K562 (cell line): ENCODE results near the gene SH3YL1. TPM values are rescaled to one million over a fixed set of nuclear protein-coding genes. Genes with fewer than 3 reads are reported as not detected.

Experiments used
- ATAC-seq: fragments of 200-7000 bp; cut with Tn5 transposase; 3 replicates; pipeline ENCODE4 v1.9.1; 2020; ENCODE audit warnings: moderate library complexity
- BruUV-seq: library from RNA; stranded (reverse); fragments of 400-500 nt; replicated peaks from 2 replicates; lab custom pipeline; 2021; lab: Mats Ljungman, UMichigan
- CTCF ChIA-PET: fragments of 300-600 bp; formaldehyde crosslinking; extraction: SDS; loops from one replicate; lab custom pipeline; 2021; ENCODE audit warnings: low intra/inter-chr PET ratio; lab: Yijun Ruan, JAX
- POLR2A ChIA-PET: fragments of 300-600, 350-650 bp; sonication (Branson Sonifier 250); formaldehyde crosslinking; extraction: SDS; loops from one replicate; lab custom pipeline; 2021; ENCODE audit warnings: antibody characterized with exemption, inconsistent platforms; lab: Yijun Ruan, JAX
- DNase-seq, 4 experiments: peaks; one replicate each; pipeline versions ENCODE4 v3.0.0 to v3.0.0-alpha.2; 2011 to 2018; ENCODE audit warnings: low spot score in 3 of 4, mixed read lengths in 3 of 4; ENCODE audit errors: extremely low read depth in 1 of 4
- FAIRE-seq: peaks from 2 replicates; lab custom pipeline; 2011; peaks lifted over from hg19 to GRCh38; lab: Jason Lieb, UNC
- H2AFZ ChIP-seq: 2 replicates; pipeline ENCODE4 v1.6.0; 2011; ENCODE audit warnings: low read depth, low read length, control low read depth, inconsistent platforms
- H3K27ac ChIP-seq: fragments of 200-600 bp; 3 replicates; pipeline ENCODE4 v1.8.0; 2011; ENCODE audit warnings: low read depth, mild to moderate bottlenecking, control low read depth, inconsistent platforms, low read length, moderate library complexity, mixed read lengths; ENCODE audit errors: extremely low read depth
- H3K27me3 ChIP-seq, 2 experiments: fragments of 300-600 bp in 1 of 2; 2 replicates in 1 of 2; 3 replicates in 1 of 2; pipeline versions ENCODE4 v1.6.0 to v1.8.0; 2011; ENCODE audit warnings: inconsistent platforms in 2 of 2, low read length in 2 of 2, mild to moderate bottlenecking in 1 of 2, mixed read lengths in 1 of 2, moderate library complexity in 1 of 2; ENCODE audit not compliant: control insufficient read depth in 2 of 2, insufficient read depth in 2 of 2
- H3K36me3 ChIP-seq: fragments of 300-600 bp; 3 replicates; pipeline ENCODE4 v1.8.0; 2011; ENCODE audit warnings: mild to moderate bottlenecking, low read length, inconsistent platforms; ENCODE audit not compliant: control insufficient read depth, insufficient read depth
- H3K4me1 ChIP-seq, 2 experiments: fragments of 200-600 bp in 1 of 2; replicated peaks in 1 of 2; 2 replicates in 1 of 2; 3 replicates in 1 of 2; pipeline versions ENCODE4 v1.5.1 to v1.8.0; 2011; ENCODE audit warnings: inconsistent platforms in 2 of 2, low read length in 2 of 2, mild to moderate bottlenecking in 1 of 2, mixed read lengths in 1 of 2, moderate library complexity in 1 of 2; ENCODE audit not compliant: control insufficient read depth in 2 of 2, insufficient read depth in 2 of 2
- H3K4me2 ChIP-seq: 2 replicates; pipeline ENCODE4 v1.6.1; 2011; ENCODE audit warnings: low read length, control low read depth, inconsistent platforms, mixed read lengths; ENCODE audit not compliant: insufficient read depth
- H3K4me3 ChIP-seq: fragments of 200-600 bp; sonication (generic), shearing (Covaris generic); 2 replicates; pipeline ENCODE4 v1.5.1; 2016; ENCODE audit warnings: control low read depth, inconsistent platforms
- H3K79me2 ChIP-seq: fragments of 200-600 bp; 3 replicates; pipeline ENCODE4 v1.8.0; 2011; ENCODE audit warnings: low read length, inconsistent platforms; ENCODE audit not compliant: control insufficient read depth, insufficient read depth
- H3K9ac ChIP-seq, 2 experiments: 2 replicates each; pipeline versions ENCODE4 v1.6.0 to v1.6.1; 2011; ENCODE audit warnings: low read depth in 2 of 2, low read length in 2 of 2, control low read depth in 1 of 2, inconsistent platforms in 1 of 2, mild to moderate bottlenecking in 1 of 2, mixed read lengths in 1 of 2; ENCODE audit not compliant: insufficient read depth in 1 of 2
- H3K9me1 ChIP-seq: one replicate; pipeline ENCODE4 v1.6.0; 2011; ENCODE audit warnings: inconsistent platforms, mild to moderate bottlenecking, low read length, moderate library complexity; ENCODE audit not compliant: control insufficient read depth, insufficient read depth
- H3K9me3 ChIP-seq: replicated peaks from 2 replicates; pipeline ENCODE4 v1.5.1; 2011; ENCODE audit warnings: low read depth, low read length, inconsistent platforms; ENCODE audit not compliant: control insufficient read depth, insufficient read depth
- H4K20me1 ChIP-seq: replicated peaks from 2 replicates; pipeline ENCODE4 v1.6.1; 2011; ENCODE audit warnings: low read length, inconsistent platforms, mixed read lengths; ENCODE audit not compliant: control insufficient read depth, insufficient read depth
- CGGBP1 ChIP-seq: fragments of 250-450 bp; sonication (Bioruptor Pico); IDR thresholded peaks from 2 replicates; pipeline ENCODE4 v1.9.0; 2021; ENCODE audit warnings: mild to moderate bottlenecking
- CREB3 ChIP-seq: fragments of 450-650 bp; conservative IDR thresholded peaks from 2 replicates; pipeline ENCODE4 v1.6.1; 2016; ENCODE audit warnings: missing genetic modification characterization, low read depth, mild to moderate bottlenecking, missing compliant biosample characterization, moderate library complexity
- FOXJ2 ChIP-seq: fragments of 200-800 bp; sonication (Bioruptor generic); IDR thresholded peaks from 2 replicates; pipeline ENCODE4 v1.6.1; 2016; ENCODE audit warnings: missing genetic modification characterization, missing compliant biosample characterization
- KHSRP ChIP-seq: fragments of 450-650 bp; IDR thresholded peaks from 2 replicates; pipeline ENCODE4 v1.6.1; 2017
- KLF1 ChIP-seq: fragments of 450-650 bp; IDR thresholded peaks from 2 replicates; pipeline ENCODE4 v1.6.1; 2016; ENCODE audit warnings: missing genetic modification characterization, missing compliant biosample characterization
- LEF1 ChIP-seq: fragments of 450-650 bp; IDR thresholded peaks from 2 replicates; pipeline ENCODE4 v1.6.1; 2016; ENCODE audit warnings: mild to moderate bottlenecking
- NBN ChIP-seq: fragments of 450-650 bp; IDR thresholded peaks from 2 replicates; pipeline ENCODE4 v1.6.1; 2016; ENCODE audit warnings: low read depth, mild to moderate bottlenecking
- NR2C1 ChIP-seq, 2 experiments: fragments of 450-650 bp; IDR thresholded peaks; 2 replicates each; pipeline ENCODE4 v1.6.1; 2017; ENCODE audit warnings: mild to moderate bottlenecking in 2 of 2, antibody characterized with exemption in 1 of 2, inconsistent platforms in 1 of 2, missing compliant biosample characterization in 1 of 2, missing genetic modification characterization in 1 of 2
- NR2C2 ChIP-seq, 2 experiments: fragments of 200-800 bp in 1 of 2; sonication (Bioruptor generic) in 1 of 2; sonication (generic) in 1 of 2; formaldehyde crosslinking in 1 of 2; IDR thresholded peaks; 2 replicates each; pipeline versions ENCODE4 v1.6.1 to v1.8.0; 2016 to 2022; ENCODE audit warnings: mild to moderate bottlenecking in 1 of 2, missing compliant biosample characterization in 1 of 2, missing genetic modification characterization in 1 of 2, missing genetic modification reagents in 1 of 2
- NR4A1 ChIP-seq, 2 experiments: fragments of 250-450 bp in 1 of 2; fragments of 450-650 bp in 1 of 2; sonication (Bioruptor Pico) in 1 of 2; IDR thresholded peaks; 2 replicates each; pipeline versions ENCODE4 v1.4.0 to v1.6.1; 2016 to 2020; ENCODE audit warnings: mild to moderate bottlenecking in 2 of 2, missing compliant biosample characterization in 1 of 2, missing genetic modification characterization in 1 of 2, moderate library complexity in 1 of 2
- RBM25 ChIP-seq: fragments of 200-400 bp; formaldehyde crosslinking; IDR thresholded peaks from 2 replicates; pipeline ENCODE4 v1.6.1; 2018; ENCODE audit warnings: low read length, low read depth, moderate library complexity; ENCODE audit not compliant: severe bottlenecking
- SRF ChIP-seq, 2 experiments: fragments of 250-450, 450-650 bp in 1 of 2; sonication (Bioruptor Pico) in 1 of 2; sonication (generic) in 1 of 2; formaldehyde crosslinking; IDR thresholded peaks; 2 replicates each; pipeline versions ENCODE4 v1.5.0 to v1.5.1; 2020 to 2022; ENCODE audit warnings: mild to moderate bottlenecking in 1 of 2, missing genetic modification reagents in 1 of 2
- TEAD1 ChIP-seq, 2 experiments: fragments of 450-650 bp in 1 of 2; sonication (generic) in 1 of 2; formaldehyde crosslinking; IDR thresholded peaks; 2 replicates each; pipeline versions ENCODE4 v1.4.0 to v1.8.0; 2020 to 2022; ENCODE audit warnings: mild to moderate bottlenecking in 2 of 2, missing genetic modification reagents in 1 of 2
- YY1 ChIP-seq, 3 experiments: IDR thresholded peaks; 2 replicates each; pipeline ENCODE4 v1.6.1; 2011; ENCODE audit warnings: low read length in 2 of 3, mild to moderate bottlenecking in 2 of 3, moderate library complexity in 2 of 3, borderline replicate concordance in 1 of 3, control low read depth in 1 of 3, low read depth in 1 of 3; ENCODE audit not compliant: insufficient read depth in 3 of 3, insufficient replicate concordance in 2 of 3, control insufficient read depth in 1 of 3, insufficient read length in 1 of 3; ENCODE audit errors: extremely low read depth in 1 of 3
- ZKSCAN3 ChIP-seq: fragments of 250-450 bp; sonication (Bioruptor Pico); IDR thresholded peaks from 2 replicates; pipeline ENCODE4 v1.4.0; 2020
- ZNF175 ChIP-seq: fragments of 200-800 bp; sonication (Bioruptor generic); IDR thresholded peaks from 2 replicates; pipeline ENCODE4 v1.6.1; 2016; ENCODE audit warnings: low read depth, mild to moderate bottlenecking, missing genetic modification characterization, missing compliant biosample characterization
- ZNF639 ChIP-seq, 2 experiments: fragments of 200-800 bp in 1 of 2; sonication (Bioruptor generic) in 1 of 2; sonication (generic) in 1 of 2; formaldehyde crosslinking in 1 of 2; IDR thresholded peaks in 1 of 2; conservative IDR thresholded peaks in 1 of 2; 2 replicates each; pipeline versions ENCODE4 v1.5.0 to v1.6.1; 2016 to 2020; ENCODE audit warnings: missing compliant biosample characterization in 1 of 2, missing genetic modification characterization in 1 of 2, missing genetic modification reagents in 1 of 2
- WGBS: fragments of 100-300 bp; shearing (Covaris generic); methylation state at CpG from one replicate; pipeline ENCODE4 v1.1.6; 2016; ENCODE audit warnings: low coverage, mixed read lengths; ENCODE audit not compliant: insufficient coverage; ENCODE audit errors: missing lambda C conversion rate; 5-methylcytosine and 5-hydroxymethylcytosine counted together
- in situ Hi-C: fragments of 300-500 bp; cut with MboI; formaldehyde crosslinking; loops from 4 replicates; pipeline ENCODE4 v1.15.0; 2018; ENCODE audit warnings: inconsistent platforms, mixed read lengths
- intact Hi-C: fragments of 100-400 bp; cut with micrococcal nuclease; formaldehyde crosslinking; loops from 2 replicates; pipeline ENCODE4 v1.14.2; 2022
- polyA plus RNA-seq, 8 experiments: library from polyadenylated mRNA; depleted of rRNA in 4 of 8; stranded (reverse) in 5 of 8; unstranded in 3 of 8; fragments of >200 nt; fragmentation: Nextera tagmentation in 2 of 8; fragmentation: Illumina TruSeq in 1 of 8; extraction: Ambion mirVana in 2 of 8; extraction: Trizol in 1 of 8; gene quantifications; 2 replicates each; pipeline versions ENCODE4 v1.2.1 to v1.2.3, GENCODE V29; 2011 to 2014; ENCODE audit warnings: inconsistent platforms in 1 of 8, missing spikeins in 1 of 8
- total RNA-seq, 7 experiments: library from RNA; depleted of rRNA in 6 of 7; stranded (reverse); fragments of >200 nt in 6 of 7; fragmentation: Illumina TruSeq in 2 of 7; extraction: Trizol in 2 of 7; gene quantifications; 2 replicates each; pipeline versions ENCODE4 v1.2.1 to v1.2.3, GENCODE V29; 2011 to 2021; ENCODE audit warnings: low replicate concordance in 1 of 7

SH3YL1 gene
- total and polyA plus RNA-seq, 9 of the 15 experiments (the other 6 are each of a cell fraction or from before 2014, with no cell fraction given) = 3.9 to 7.8 (median 5.3) TPM

- H3K27ac ChIP-seq = no peak overlapping the region
- intact Hi-C loops = no loop called here
- ATAC-seq = peak; percentile 59; the same call in 2 of the 3 replicates
- H2AFZ ChIP-seq = peak overlapping the region; percentile 65; the same call in 1 of the 2 replicates
- no peak overlapping the region for H3K9ac ChIP-seq
- ChIA-PET CTCF (no interaction called here), POLR2A (no interaction called here)
- H3K4me3 ChIP-seq = no peak overlapping the region
- H4K20me1 ChIP-seq = no peaks in the 10 kb centered on the region
- no peaks in the 10 kb centered on the region for H3K4me1 ChIP-seq
- no peaks in the 10 kb centered on the region for H3K27me3 ChIP-seq
- H3K9me1 ChIP-seq = no peaks in the 10 kb centered on the region
- H3K4me2 ChIP-seq = 0 out of 2 replicates have a peak overlapping the region, but pooled peaks have one; percentile 15
- no peak for FAIRE-seq
- no TSS peak for BruUV-seq
- peak in 1 of 4 experiments; percentile 24 for DNase-seq
- H3K9me3 ChIP-seq = 0 out of 2 replicates have a peak, but pooled peaks cover 4% of the 10 kb centered on the region
- no peaks in the 10 kb centered on the region for H3K36me3 ChIP-seq
- in situ Hi-C loops = no loop called here
- H3K79me2 ChIP-seq = no peaks in the 10 kb centered on the region
- 6% methylated on average over 8 of the region's 8 CpGs for WGBS
- TF ChIP-seq NR2C1 (IDR thresholded peaks at IDR 0.05) = no peak
- TF ChIP-seq NR2C1 (tag; IDR thresholded peaks at IDR 0.05) = 0 out of 2 replicates have a peak, but pooled peaks have one; percentile 50
- TF ChIP-seq ZNF175 = 0 out of 2 replicates have a peak, but pooled peaks have one; percentile 35
- TF ChIP-seq NR4A1 (CRISPR knock-in tag; IDR thresholded peaks at IDR 0.05) = no peak
- TF ChIP-seq NR4A1 (tag; IDR thresholded peaks at IDR 0.05) = 0 out of 2 replicates have a peak, but pooled peaks have one; percentile 50
- no peak for TF ChIP-seq KHSRP
- TF ChIP-seq NR2C2 (CRISPR knock-in tag; IDR thresholded peaks at IDR 0.05) = no peak
- TF ChIP-seq NR2C2 (tag; IDR thresholded peaks at IDR 0.05) = peak; percentile 48; the same call in 1 of the 2 replicates
- 0 out of 2 replicates have a peak, but pooled peaks have one; percentile 53 for TF ChIP-seq CREB3 (tag)
- 0 out of 4 replicates have a peak, but pooled peaks of 1 of the 2 experiments have one; percentile 21 for TF ChIP-seq TEAD1 (CRISPR knock-in tag; IDR thresholded peaks at IDR 0.05)
- peak; percentile 62; the same call in 1 of the 2 replicates for TF ChIP-seq KLF1 (tag)
- no peak for TF ChIP-seq ZKSCAN3
- 0 out of 2 replicates have a peak, but pooled peaks have one; percentile 18 for TF ChIP-seq FOXJ2
- no peak for TF ChIP-seq RBM25
- TF ChIP-seq ZNF639 (CRISPR knock-in tag; conservative IDR thresholded peaks at IDR 0.05 in 1 of 2, IDR thresholded peaks at IDR 0.05 in 1 of 2) = peak in 1 of 2 experiments; percentile 51; a peak in 1 of 4 replicates
- peak; percentile 58 to 95; a peak in 3 of 4 replicates for TF ChIP-seq SRF (CRISPR knock-in tag; IDR thresholded peaks at IDR 0.05)
- TF ChIP-seq CGGBP1 = no peak
- TF ChIP-seq LEF1 = no peak
- no peak for TF ChIP-seq NBN
- TF ChIP-seq YY1 (IDR thresholded peaks at IDR 0.05; ENCODE audit: borderline replicate concordance in 1 of 3, control insufficient read depth in 1 of 3, extremely low read depth in 1 of 3, insufficient read depth in 3 of 3, insufficient read length in 1 of 3, insufficient replicate concordance in 2 of 3, low read depth in 1 of 3, low read length in 2 of 3) = peak in 1 of 3 experiments; percentile 51
Measured at GRCh38 chr2:253202-253638, 10.6 kb downstream of the SH3YL1 start.
